SKM-1 (cell line): ENCODE results near the gene OR51G1.
"Not testable (repeated sequence)": the region's sequence is repeated elsewhere in the genome, so short reads cannot be mapped to it uniquely, and the experiment has no call there.

Experiments used
- DNase-seq: peaks from one replicate; lab custom pipeline; 2025; ENCODE audit not compliant: unreplicated experiment; lab: John Stamatoyannopoulos, UW

Gene OR51G1

GRCh38 chr11:4924239-4924638 is at the start of gene OR51G1:
Gene OR51G1, minus strand, starts transcription at chr11:4924339. Its CDS starts 0 bp downstream, at chr11:4924339.
- DNase-seq: no peak

- DNase-seq: no peak
Measured at GRCh38 chr11:4962816-4963215, 38.7 kb upstream of the OR51G1 start.

GRCh38 chr11:4960877-4961276 is 36.7 kb upstream of the OR51G1 start:
- no peak for DNase-seq

GRCh38 chr11:4957396-4957795 is 33.3 kb upstream of the OR51G1 start:
- DNase-seq: no peak

GRCh38 chr11:4955613-4956012 is 31.5 kb upstream of the OR51G1 start, which contains the start of gene OR51A2:
Gene OR51A2, minus strand, starts transcription at chr11:4955713. Its CDS starts 0 bp downstream, at chr11:4955713.
- DNase-seq: not testable (repeated sequence)

GRCh38 chr11:4947505-4947904 is 23.4 kb upstream of the OR51G1 start, which contains the start of gene OR51A4:
Gene OR51A4, minus strand, starts transcription at chr11:4947605. Its CDS starts 505 bp downstream, at chr11:4947100.
- DNase-seq: no peak

GRCh38 chr11:4936745-4937144 is 12.6 kb upstream of the OR51G1 start:
- no peak for DNase-seq

- DNase-seq: no peak
Measured at GRCh38 chr11:4932751-4933150, 8.6 kb upstream of the OR51G1 start.

GRCh38 chr11:4926608-4927007 is 2.5 kb upstream of the OR51G1 start:
- no peak for DNase-seq

GRCh38 chr11:4922304-4922703 is 1.8 kb downstream of the OR51G1 start:
- DNase-seq: no peak

- DNase-seq: no peak
Measured at GRCh38 chr11:4921796-4922195, 2.3 kb downstream of the OR51G1 start.

GRCh38 chr11:4919250-4919649 is 4.9 kb downstream of the OR51G1 start, which contains the start of gene OR51G2:
Gene OR51G2, minus strand, starts transcription at chr11:4919350. Its CDS starts 3,687 bp downstream, at chr11:4915663.
- no peak for DNase-seq

- no peak for DNase-seq
Measured at GRCh38 chr11:4916581-4916980, 7.6 kb downstream of the OR51G1 start.

- no peak for DNase-seq
Measured at GRCh38 chr11:4903484-4903883, 20.7 kb downstream of the OR51G1 start, which contains the start of gene OR51A7. Gene OR51A7, plus strand, starts transcription at chr11:4903783. Its CDS starts 3,587 bp downstream, at chr11:4907370.

- no peak for DNase-seq
Measured at GRCh38 chr11:4891996-4892640, 32.0 kb downstream of the OR51G1 start.

GRCh38 chr11:4890279-4890678 is 33.9 kb downstream of the OR51G1 start:
- no peak for DNase-seq

GRCh38 chr11:4887591-4887990 is 36.5 kb downstream of the OR51G1 start:
- DNase-seq: no peak

GRCh38 chr11:4886186-4886585 is 38.0 kb downstream of the OR51G1 start:
- no peak for DNase-seq

- DNase-seq: no peak
Measured at GRCh38 chr11:4884361-4884760, 39.8 kb downstream of the OR51G1 start.

- no peak for DNase-seq
Measured at GRCh38 chr11:4882543-4882942, 41.6 kb downstream of the OR51G1 start.

GRCh38 chr11:4881860-4882500 is 42.2 kb downstream of the OR51G1 start, which contains the start of gene OR51T1:
Gene OR51T1, plus strand, starts transcription at chr11:4881900. Its CDS starts 0 bp downstream, at chr11:4881900.
- DNase-seq: no peak

- DNase-seq: no peak
Measured at GRCh38 chr11:4881188-4881587, 43.0 kb downstream of the OR51G1 start.
